ENCODE data around the gene ZNF189. TPM values are rescaled to one million over a fixed set of nuclear protein-coding genes. Genes with fewer than 3 reads are reported as not detected.

The ZNF189 gene
- polyA plus RNA-seq, 3 donors: 0.72 to 1.8 (median 1.2) TPM

DNA sequence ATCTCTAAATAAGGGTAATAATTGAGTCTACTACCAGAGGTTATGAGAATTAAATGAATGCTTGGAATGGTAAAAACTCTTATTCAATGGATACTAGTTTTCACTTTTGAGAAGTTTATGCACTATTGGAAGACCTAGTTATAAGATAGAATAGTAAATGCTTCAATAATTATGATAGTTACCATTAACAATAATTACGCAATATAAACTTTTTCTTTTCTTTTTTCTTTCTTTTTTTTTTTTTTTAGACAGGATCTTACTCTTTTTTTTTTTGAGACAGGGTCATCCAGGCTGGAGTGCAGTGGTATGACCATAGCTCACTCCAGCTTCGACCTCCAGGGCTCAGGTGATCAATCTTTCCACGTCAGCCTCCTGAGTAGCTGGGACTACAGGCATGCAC is 30.3 kb downstream of the ZNF189 start:
- no peaks in the 10 kb centered on the region for H3K4me1 Mint-ChIP-seq
- H3K9me3 Mint-ChIP-seq: peaks cover 0 to 17% (median 1%) of the 10 kb centered on the region in 7 donors
- H3K27ac Mint-ChIP-seq: no peak overlapping the region
- Histone ChIP-seq H3K9me3 (replicated peaks in 1 of 2; ENCODE audit: control insufficient read depth in 1 of 2, insufficient read depth in 1 of 2, low read length in 2 of 2) (no peaks in the 10 kb centered on the region), H3K27me3 (ENCODE audit: control insufficient read depth in 2 of 2, insufficient read depth in 2 of 2, low read length in 2 of 2) (peaks cover 0 to 2% of the 10 kb centered on the region in 2 donors), H2AFZ (ENCODE audit: insufficient read depth, low read depth, low read length, poor library complexity, severe bottlenecking) (no peak overlapping the region), H3K4me3 (replicated peaks in 1 of 3; ENCODE audit: low read depth in 2 of 3, low read length in 3 of 3) (no peak overlapping the region), H4K20me1 (ENCODE audit: insufficient read depth, low read length) (no peaks in the 10 kb centered on the region), H3K4me1 (ENCODE audit: control insufficient read depth in 1 of 2, insufficient read depth in 2 of 2, low read length in 2 of 2) (no peaks in the 10 kb centered on the region), H3K36me3 (replicated peaks in 1 of 2; ENCODE audit: control insufficient read depth in 1 of 2, insufficient read depth in 2 of 2, low read length in 2 of 2) (no peaks in the 10 kb centered on the region), H3K27ac (ENCODE audit: low read depth in 1 of 2, low read length in 2 of 2) (no peak overlapping the region), H3K9ac (ENCODE audit: insufficient read depth, low read length, poor library complexity, severe bottlenecking) (no peak overlapping the region), H3K4me2 (replicated peaks; ENCODE audit: extremely low read depth, low read length, poor library complexity, severe bottlenecking) (no peak overlapping the region), H3K79me2 (ENCODE audit: insufficient read depth, low read length) (no peaks in the 10 kb centered on the region)
- H3K4me3 Mint-ChIP-seq: no peak overlapping the region
- peaks cover 0 to 5% (median 5%) of the 10 kb centered on the region in 3 donors for H3K27me3 Mint-ChIP-seq (ENCODE audit: low read depth in 3 of 3)
- H3K36me3 Mint-ChIP-seq: no peaks in the 10 kb centered on the region
- TF ChIP-seq, protein P1, sequence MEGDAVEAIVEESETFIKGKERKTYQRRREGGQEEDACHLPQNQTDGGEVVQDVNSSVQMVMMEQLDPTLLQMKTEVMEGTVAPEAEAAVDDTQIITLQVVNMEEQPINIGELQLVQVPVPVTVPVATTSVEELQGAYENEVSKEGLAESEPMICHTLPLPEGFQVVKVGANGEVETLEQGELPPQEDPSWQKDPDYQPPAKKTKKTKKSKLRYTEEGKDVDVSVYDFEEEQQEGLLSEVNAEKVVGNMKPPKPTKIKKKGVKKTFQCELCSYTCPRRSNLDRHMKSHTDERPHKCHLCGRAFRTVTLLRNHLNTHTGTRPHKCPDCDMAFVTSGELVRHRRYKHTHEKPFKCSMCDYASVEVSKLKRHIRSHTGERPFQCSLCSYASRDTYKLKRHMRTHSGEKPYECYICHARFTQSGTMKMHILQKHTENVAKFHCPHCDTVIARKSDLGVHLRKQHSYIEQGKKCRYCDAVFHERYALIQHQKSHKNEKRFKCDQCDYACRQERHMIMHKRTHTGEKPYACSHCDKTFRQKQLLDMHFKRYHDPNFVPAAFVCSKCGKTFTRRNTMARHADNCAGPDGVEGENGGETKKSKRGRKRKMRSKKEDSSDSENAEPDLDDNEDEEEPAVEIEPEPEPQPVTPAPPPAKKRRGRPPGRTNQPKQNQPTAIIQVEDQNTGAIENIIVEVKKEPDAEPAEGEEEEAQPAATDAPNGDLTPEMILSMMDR (IDR thresholded peaks at IDR 0.05): no peak
- no peak for DNase-seq
- WGBS (ENCODE audit: insufficient coverage): 93% methylated on average over 2 of the region's 3 CpGs
- intact Hi-C loops (cut with micrococcal nuclease): no loop called here

DNA sequence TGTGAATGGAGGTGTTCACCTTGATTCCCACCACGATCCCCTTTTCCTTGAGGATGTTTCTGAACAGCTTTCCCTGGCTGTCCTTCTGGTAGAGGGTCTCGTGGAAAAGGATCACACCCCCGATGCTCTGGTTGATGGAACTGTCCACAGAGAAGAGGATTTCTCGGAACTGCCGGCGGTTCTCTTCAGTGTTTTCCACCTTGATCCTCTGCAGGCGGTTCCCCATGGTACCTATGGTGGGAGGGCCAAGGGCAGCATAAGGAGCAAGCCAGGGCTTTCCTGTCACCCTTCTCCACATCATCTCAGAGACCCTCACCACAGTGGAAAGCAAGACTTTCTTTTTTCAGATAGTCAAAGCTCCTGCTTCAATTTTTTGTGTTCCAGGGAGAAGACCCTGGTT is 31.1 kb downstream of the ZNF189 start:
- Mint-ChIP-seq H3K36me3 (no peaks in the 10 kb centered on the region), H3K27me3 (ENCODE audit: low read depth in 3 of 3) (peaks cover 0 to 5% (median 5%) of the 10 kb centered on the region in 3 donors), H3K9me3 (peaks cover 0 to 17% (median 1%) of the 10 kb centered on the region in 7 donors), H3K4me1 (no peaks in the 10 kb centered on the region), H3K27ac (no peak overlapping the region), H3K4me3 (no peak overlapping the region)
- H3K27ac ChIP-seq (ENCODE audit: low read depth in 1 of 2, low read length in 2 of 2): no peak overlapping the region
- intact Hi-C loops (cut with micrococcal nuclease): no loop called here
- no peak for DNase-seq
- TF ChIP-seq, protein P1 (IDR thresholded peaks at IDR 0.05): no peak
- H3K79me2 ChIP-seq (ENCODE audit: insufficient read depth, low read length): no peaks in the 10 kb centered on the region
- peaks cover 0 to 2% of the 10 kb centered on the region in 2 donors for H3K27me3 ChIP-seq (ENCODE audit: control insufficient read depth in 2 of 2, insufficient read depth in 2 of 2, low read length in 2 of 2)
- H3K9me3 ChIP-seq (replicated peaks in 1 of 2; ENCODE audit: control insufficient read depth in 1 of 2, insufficient read depth in 1 of 2, low read length in 2 of 2): no peaks in the 10 kb centered on the region
- H3K4me2 ChIP-seq (replicated peaks; ENCODE audit: extremely low read depth, low read length, poor library complexity, severe bottlenecking): no peak overlapping the region
- no peak overlapping the region for H2AFZ ChIP-seq (ENCODE audit: insufficient read depth, low read depth, low read length, poor library complexity, severe bottlenecking)
- H4K20me1 ChIP-seq (ENCODE audit: insufficient read depth, low read length): no peaks in the 10 kb centered on the region
- H3K36me3 ChIP-seq (replicated peaks in 1 of 2; ENCODE audit: control insufficient read depth in 1 of 2, insufficient read depth in 2 of 2, low read length in 2 of 2): no peaks in the 10 kb centered on the region
- no peak overlapping the region for H3K4me3 ChIP-seq (replicated peaks in 1 of 3; ENCODE audit: low read depth in 2 of 3, low read length in 3 of 3)
- WGBS (ENCODE audit: insufficient coverage): 100% methylated on average over 2 of the region's 7 CpGs
- H3K9ac ChIP-seq (ENCODE audit: insufficient read depth, low read length, poor library complexity, severe bottlenecking): no peak overlapping the region
- H3K4me1 ChIP-seq (ENCODE audit: control insufficient read depth in 1 of 2, insufficient read depth in 2 of 2, low read length in 2 of 2): no peaks in the 10 kb centered on the region

Data from CD14-positive monocyte (primary cell).